ENCODE data around the gene OSBPL6. TPM values are rescaled to one million over a fixed set of nuclear protein-coding genes. Genes with fewer than 3 reads are reported as not detected.

OSBPL6 gene
- total and polyA plus RNA-seq, 9 of the 15 experiments (the other 6 are each of a cell fraction or from before 2014, with no cell fraction given) = 3.4 to 12.7 (median 9.3) TPM

GRCh38 chr2:178428396-178428806 is 234.1 kb downstream of the OSBPL6 start (continued):
- TF ChIP-seq CHD7 (IDR thresholded peaks at IDR 0.05; ENCODE audit: low read depth, low read length) (no peak), ZFP30 (CRISPR knock-in tag; IDR thresholded peaks at IDR 0.05; ENCODE audit: borderline replicate concordance) (no peak), KDM1A (IDR thresholded peaks at IDR 0.05) (no peak; a peak in 1 of 4 replicates), LARP7 (IDR thresholded peaks at IDR 0.05) (no peak), ZNF3 (CRISPR knock-in tag; IDR thresholded peaks at IDR 0.05) (no peak), NR1H2 (CRISPR knock-in tag; IDR thresholded peaks at IDR 0.05) (no peak), ZBTB11 (CRISPR knock-in tag; IDR thresholded peaks at IDR 0.05) (peak in 1 of 3 experiments; percentile 26; a peak in 1 of 6 replicates), ZNF124 (CRISPR knock-in tag; IDR thresholded peaks at IDR 0.05) (no peak), HCFC1 (IDR thresholded peaks at IDR 0.05; ENCODE audit: low read depth, low read length) (no peak), ZFP36 (IDR thresholded peaks at IDR 0.05; ENCODE audit: low read depth, low read length, partially characterized antibody) (no peak), NCOA2 (IDR thresholded peaks at IDR 0.05; ENCODE audit: partially characterized antibody in 2 of 2) (no peak), ZSCAN29 (IDR thresholded peaks at IDR 0.05) (no peak), RFX7 (CRISPR knock-in tag; IDR thresholded peaks at IDR 0.05) (no peak), SIRT6 (IDR thresholded peaks at IDR 0.05; ENCODE audit: low read depth, low read length) (no peak), STAT5A (IDR thresholded peaks at IDR 0.05; ENCODE audit: borderline replicate concordance, low read length) (0 out of 2 replicates have a peak, but pooled peaks have one; percentile 4), RB1 (IDR thresholded peaks at IDR 0.05; ENCODE audit: low read depth) (no peak)
